Calu3 (cell line): ENCODE results near the gene CDYL2. TPM values are rescaled to one million over a fixed set of nuclear protein-coding genes. Genes with fewer than 3 reads are reported as not detected.

ENCODE experiments used
- BruUV-seq: library from RNA; stranded (reverse); fragments of 400-500 nt; replicated peaks from 2 replicates; lab custom pipeline; 2021; lab: Mats Ljungman, UMichigan
- CTCF ChIA-PET: fragments of 300-600 bp; sonication (Branson Sonifier 250); formaldehyde crosslinking; loops from one replicate; lab custom pipeline; 2022; ENCODE audit warnings: antibody characterized with exemption; lab: Charles Lee
- DNase-seq: peaks from one replicate; pipeline ENCODE4 v3.0.0; 2022
- H3K27ac Mint-ChIP-seq: one replicate; pipeline ENCODE4 v1.8.0; 2022; ENCODE audit warnings: mixed read lengths; ENCODE audit not compliant: unreplicated experiment
- H3K27me3 Mint-ChIP-seq: one replicate; pipeline ENCODE4 v1.8.0; 2022; ENCODE audit warnings: mixed read lengths; ENCODE audit not compliant: unreplicated experiment
- H3K36me3 Mint-ChIP-seq: one replicate; pipeline ENCODE4 v1.8.0; 2022; ENCODE audit warnings: mild to moderate bottlenecking, moderate library complexity, mixed read lengths; ENCODE audit not compliant: insufficient read depth, unreplicated experiment
- H3K4me1 Mint-ChIP-seq: one replicate; pipeline ENCODE4 v1.8.0; 2022; ENCODE audit warnings: mild to moderate bottlenecking, low read depth, mixed read lengths; ENCODE audit not compliant: unreplicated experiment
- H3K4me3 Mint-ChIP-seq: one replicate; pipeline ENCODE4 v1.8.0; 2022; ENCODE audit warnings: mild to moderate bottlenecking, low read depth, moderate library complexity, mixed read lengths; ENCODE audit not compliant: unreplicated experiment
- H3K9me3 Mint-ChIP-seq: one replicate; pipeline ENCODE4 v1.8.0; 2022; ENCODE audit warnings: low read depth, mixed read lengths; ENCODE audit not compliant: unreplicated experiment
- intact Hi-C: fragments of 100-400 bp; cut with micrococcal nuclease; formaldehyde crosslinking; loops from one replicate; pipeline ENCODE4 v1.10.0; 2022; ENCODE audit not compliant: unreplicated experiment
- total RNA-seq: library from RNA; stranded (reverse); gene quantifications from 2 replicates; pipeline ENCODE4 v1.2.3, GENCODE V29; 2022
- TF ChIP-seq, protein P1 (sequence below): fragments of 200-600 bp; IDR thresholded peaks from one replicate; pipeline ENCODE4 v1.8.0; 2022; ENCODE audit warnings: antibody characterized with exemption; ENCODE audit not compliant: unreplicated experiment

The CDYL2 gene
- total RNA-seq, 1 experiment from 2014 or later, result 1.0 TPM

DNA sequence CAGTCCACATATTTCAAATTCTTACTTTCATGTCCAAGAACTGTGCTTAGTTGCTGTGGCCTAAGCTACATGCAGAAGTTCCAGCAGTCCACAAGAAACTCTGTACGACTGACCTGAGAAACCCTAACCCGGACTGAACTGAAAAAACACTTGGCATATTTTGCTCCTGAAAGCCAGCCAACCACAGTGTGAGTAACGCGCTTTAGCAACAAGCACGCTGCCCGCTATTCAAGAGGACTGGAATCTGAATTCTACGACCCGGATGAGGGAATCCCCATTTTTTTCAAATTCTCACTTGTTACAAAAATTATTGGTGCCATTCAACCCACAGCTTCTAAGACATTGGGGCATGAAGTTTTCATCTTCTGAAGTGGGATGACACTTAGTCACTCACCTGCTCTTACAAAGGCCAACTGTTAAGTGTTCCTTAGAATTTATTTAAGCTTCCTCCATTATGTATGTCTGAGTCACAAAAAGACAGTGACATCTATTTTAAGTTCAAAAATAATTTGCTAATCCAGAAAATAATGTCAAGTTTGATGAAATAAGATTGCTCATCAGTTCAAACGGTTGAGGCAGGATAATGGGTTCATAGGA lies 78.7 kb downstream of the CDYL2 start:
- TF ChIP-seq, protein P1, sequence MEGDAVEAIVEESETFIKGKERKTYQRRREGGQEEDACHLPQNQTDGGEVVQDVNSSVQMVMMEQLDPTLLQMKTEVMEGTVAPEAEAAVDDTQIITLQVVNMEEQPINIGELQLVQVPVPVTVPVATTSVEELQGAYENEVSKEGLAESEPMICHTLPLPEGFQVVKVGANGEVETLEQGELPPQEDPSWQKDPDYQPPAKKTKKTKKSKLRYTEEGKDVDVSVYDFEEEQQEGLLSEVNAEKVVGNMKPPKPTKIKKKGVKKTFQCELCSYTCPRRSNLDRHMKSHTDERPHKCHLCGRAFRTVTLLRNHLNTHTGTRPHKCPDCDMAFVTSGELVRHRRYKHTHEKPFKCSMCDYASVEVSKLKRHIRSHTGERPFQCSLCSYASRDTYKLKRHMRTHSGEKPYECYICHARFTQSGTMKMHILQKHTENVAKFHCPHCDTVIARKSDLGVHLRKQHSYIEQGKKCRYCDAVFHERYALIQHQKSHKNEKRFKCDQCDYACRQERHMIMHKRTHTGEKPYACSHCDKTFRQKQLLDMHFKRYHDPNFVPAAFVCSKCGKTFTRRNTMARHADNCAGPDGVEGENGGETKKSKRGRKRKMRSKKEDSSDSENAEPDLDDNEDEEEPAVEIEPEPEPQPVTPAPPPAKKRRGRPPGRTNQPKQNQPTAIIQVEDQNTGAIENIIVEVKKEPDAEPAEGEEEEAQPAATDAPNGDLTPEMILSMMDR, result no peak
- no peak for DNase-seq
- intact Hi-C loops, result no loop called here
- CTCF ChIA-PET, result no interaction called here
- Mint-ChIP-seq H3K4me3 (no peak overlapping the region), H3K27ac (no peak overlapping the region), H3K9me3 (peaks cover 4% of the 10 kb centered on the region), H3K36me3 (no peaks in the 10 kb centered on the region), H3K4me1 (no peaks in the 10 kb centered on the region), H3K27me3 (peaks cover 27% of the 10 kb centered on the region)
- BruUV-seq, result no TSS peak

DNA sequence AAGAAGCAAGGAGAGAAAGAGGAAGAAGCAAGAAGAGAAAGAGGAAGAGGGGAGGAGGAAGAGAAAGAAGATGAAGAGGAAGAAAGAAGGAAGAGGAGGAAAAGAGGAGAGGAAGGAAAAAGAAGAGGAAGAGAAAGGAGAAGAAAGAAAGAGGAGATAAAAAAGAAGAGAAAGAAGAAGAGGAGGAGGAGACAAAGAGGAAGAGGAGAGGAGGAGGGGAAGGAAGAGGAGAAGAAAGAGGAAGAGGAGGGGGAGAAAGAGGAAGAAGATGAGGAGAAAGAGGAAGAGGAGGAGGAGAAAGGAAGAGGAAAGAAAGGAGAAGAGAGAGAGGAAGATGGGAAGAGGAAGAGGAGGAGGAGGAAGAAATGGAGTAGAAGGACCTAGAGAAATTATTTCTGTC lies 80.4 kb downstream of the CDYL2 start:
- no TSS peak for BruUV-seq
- Mint-ChIP-seq H3K4me3 (no peak overlapping the region), H3K27me3 (peaks cover 27% of the 10 kb centered on the region), H3K4me1 (no peaks in the 10 kb centered on the region), H3K36me3 (no peaks in the 10 kb centered on the region), H3K9me3 (peaks cover 4% of the 10 kb centered on the region), H3K27ac (no peak overlapping the region)
- CTCF ChIA-PET, result interaction anchor here (0.6 kb wide), 1 partner anchor 682 kb away, joined by 5 read pairs; no protein-coding TSS in a partner anchor
- TF ChIP-seq, protein P1, result no peak
- no peak for DNase-seq
- intact Hi-C loops, result no loop called here

DNA sequence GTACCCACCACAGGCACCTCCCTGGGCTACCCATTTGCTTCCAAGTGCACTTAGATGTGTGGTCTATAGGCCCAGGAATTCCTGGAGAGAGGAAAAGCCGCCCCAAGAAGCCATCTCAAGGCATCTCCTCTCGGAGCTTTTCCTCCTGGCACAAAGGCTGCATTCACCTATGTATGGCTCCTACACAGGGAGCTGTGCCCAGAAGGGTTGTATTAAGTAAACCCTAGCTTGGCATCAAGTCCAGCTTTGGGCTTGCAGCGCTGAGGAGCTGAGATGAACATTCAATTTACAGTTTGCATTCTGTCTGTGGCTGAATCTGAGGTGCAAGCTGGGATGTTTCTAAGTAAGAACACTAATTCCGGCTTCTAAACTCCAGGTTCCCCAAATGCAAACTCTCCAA lies 81.3 kb downstream of the CDYL2 start:
- peaks cover 4% of the 10 kb centered on the region for H3K36me3 Mint-ChIP-seq
- BruUV-seq, result no TSS peak
- H3K27ac Mint-ChIP-seq, result no peak overlapping the region
- no peak for DNase-seq
- H3K4me3 Mint-ChIP-seq, result no peak overlapping the region
- H3K9me3 Mint-ChIP-seq, result peaks cover 4% of the 10 kb centered on the region
- CTCF ChIA-PET, result no interaction called here
- peaks cover 27% of the 10 kb centered on the region for H3K27me3 Mint-ChIP-seq
- intact Hi-C loops, result no loop called here
- H3K4me1 Mint-ChIP-seq, result peaks cover 7% of the 10 kb centered on the region
- TF ChIP-seq, protein P1, result no peak

DNA sequence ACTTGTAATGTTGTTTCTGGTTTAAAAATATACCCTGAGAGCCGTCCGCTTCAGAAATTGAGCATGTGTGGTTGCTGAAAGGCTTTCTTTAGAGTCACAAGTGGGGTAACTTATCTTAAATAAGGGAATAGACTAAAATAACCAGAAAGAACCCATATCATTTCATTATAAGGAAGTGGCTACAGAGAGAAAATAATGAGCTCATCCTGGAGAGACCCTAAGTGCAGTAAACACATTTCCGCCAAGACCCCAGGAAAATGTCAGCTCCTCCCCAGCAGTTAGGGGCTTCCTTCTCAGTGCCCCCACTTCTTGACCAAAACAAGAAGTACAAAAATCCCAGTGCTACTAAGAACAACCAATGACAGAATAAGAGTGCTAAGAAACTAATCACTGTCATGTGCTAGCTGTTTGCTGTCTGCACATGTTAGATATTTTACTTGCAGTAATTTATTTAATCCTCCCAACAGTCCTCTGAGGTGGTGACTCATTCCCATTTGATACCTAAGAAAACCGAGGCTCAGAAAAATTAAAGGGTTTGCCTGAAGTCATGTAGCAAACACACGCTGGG lies 83.5 kb downstream of the CDYL2 start:
- H3K9me3 Mint-ChIP-seq, result peaks cover 4% of the 10 kb centered on the region
- BruUV-seq, result no TSS peak
- CTCF ChIA-PET, result no interaction called here
- no peak overlapping the region for H3K27ac Mint-ChIP-seq
- H3K4me3 Mint-ChIP-seq, result no peak overlapping the region
- H3K27me3 Mint-ChIP-seq, result peaks cover 27% of the 10 kb centered on the region
- TF ChIP-seq, protein P1, result no peak
- H3K4me1 Mint-ChIP-seq, result peaks cover 7% of the 10 kb centered on the region
- no peak for DNase-seq
- intact Hi-C loops, result no loop called here
- H3K36me3 Mint-ChIP-seq, result peaks cover 4% of the 10 kb centered on the region
